Stimulated activated CD4-positive, alpha-beta T cell treated with anti-CD3 and anti-CD28 coated beads, Interleukin-1b, Interleukin-23, amount 100 ng/mL, for 48 hours (primary cell): Measurements from ENCODE around the gene ASAP2.
A peak's percentile ranks its signal among the peaks of the same experiment; 100 is the strongest.

Experiments
- DNase-seq: peaks from one replicate; pipeline ENCODE4 v3.0.0-alpha.2; 2020

ASAP2 gene

DNA sequence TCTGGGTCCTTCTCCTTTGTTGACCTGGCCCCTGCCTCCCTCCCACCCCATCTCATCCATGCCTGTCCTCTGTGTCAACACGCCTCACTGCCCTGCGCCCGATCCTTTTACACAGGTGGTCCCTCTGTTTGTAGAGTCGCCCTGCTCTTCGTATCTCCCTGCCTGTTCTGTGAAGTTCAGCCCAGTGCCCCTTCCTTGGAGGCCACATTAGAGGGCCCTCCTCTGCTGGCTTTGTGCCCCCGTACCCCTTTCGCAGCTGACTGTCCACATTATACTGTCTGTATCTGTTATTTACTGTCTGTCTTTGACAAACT, 25.5 kb downstream of the ASAP2 start:
- no peak for DNase-seq

DNA sequence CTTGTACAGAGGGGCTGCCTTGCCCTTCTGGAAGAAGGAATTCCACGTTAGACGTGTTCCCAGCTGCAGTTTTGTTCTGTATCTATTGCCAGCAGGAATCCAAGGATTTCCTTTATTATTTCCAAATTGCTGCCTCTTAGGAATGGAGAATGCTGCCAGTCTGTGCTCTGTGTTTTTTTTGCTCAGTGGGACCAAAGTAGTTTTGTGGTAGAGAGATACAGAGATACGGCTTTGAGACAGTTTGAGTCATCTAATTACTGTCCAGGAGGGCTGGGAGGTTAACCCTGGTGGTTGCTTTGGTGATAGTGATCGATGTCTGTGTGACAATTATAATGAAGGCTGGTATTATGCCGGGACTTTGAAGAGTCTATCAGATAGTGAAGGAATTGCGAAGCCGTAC, 26.3 kb downstream of the ASAP2 start:
- no peak for DNase-seq

DNA sequence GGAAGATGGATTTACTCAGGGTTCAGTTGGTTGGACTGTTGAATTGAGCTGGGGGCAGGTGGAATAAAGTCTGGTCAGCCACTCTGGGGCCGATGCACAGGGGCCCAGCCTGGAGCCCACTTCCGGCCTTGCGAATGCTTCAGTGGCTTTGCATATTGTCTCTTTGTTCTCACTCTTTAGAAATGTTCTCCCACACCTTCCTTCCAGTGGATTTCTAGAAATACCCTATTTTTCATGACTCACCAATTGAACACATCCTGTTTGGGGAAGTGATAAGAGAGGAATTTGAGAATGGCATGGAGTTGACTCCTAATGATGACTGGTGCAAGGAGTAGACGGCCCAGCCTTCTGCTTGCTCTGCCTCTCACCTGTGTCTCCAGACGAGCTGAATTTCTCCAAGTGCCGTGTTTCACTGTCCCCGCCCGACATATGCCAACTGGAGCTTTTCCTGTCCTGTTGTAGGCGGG, 28.1 kb downstream of the ASAP2 start:
- no peak for DNase-seq

DNA sequence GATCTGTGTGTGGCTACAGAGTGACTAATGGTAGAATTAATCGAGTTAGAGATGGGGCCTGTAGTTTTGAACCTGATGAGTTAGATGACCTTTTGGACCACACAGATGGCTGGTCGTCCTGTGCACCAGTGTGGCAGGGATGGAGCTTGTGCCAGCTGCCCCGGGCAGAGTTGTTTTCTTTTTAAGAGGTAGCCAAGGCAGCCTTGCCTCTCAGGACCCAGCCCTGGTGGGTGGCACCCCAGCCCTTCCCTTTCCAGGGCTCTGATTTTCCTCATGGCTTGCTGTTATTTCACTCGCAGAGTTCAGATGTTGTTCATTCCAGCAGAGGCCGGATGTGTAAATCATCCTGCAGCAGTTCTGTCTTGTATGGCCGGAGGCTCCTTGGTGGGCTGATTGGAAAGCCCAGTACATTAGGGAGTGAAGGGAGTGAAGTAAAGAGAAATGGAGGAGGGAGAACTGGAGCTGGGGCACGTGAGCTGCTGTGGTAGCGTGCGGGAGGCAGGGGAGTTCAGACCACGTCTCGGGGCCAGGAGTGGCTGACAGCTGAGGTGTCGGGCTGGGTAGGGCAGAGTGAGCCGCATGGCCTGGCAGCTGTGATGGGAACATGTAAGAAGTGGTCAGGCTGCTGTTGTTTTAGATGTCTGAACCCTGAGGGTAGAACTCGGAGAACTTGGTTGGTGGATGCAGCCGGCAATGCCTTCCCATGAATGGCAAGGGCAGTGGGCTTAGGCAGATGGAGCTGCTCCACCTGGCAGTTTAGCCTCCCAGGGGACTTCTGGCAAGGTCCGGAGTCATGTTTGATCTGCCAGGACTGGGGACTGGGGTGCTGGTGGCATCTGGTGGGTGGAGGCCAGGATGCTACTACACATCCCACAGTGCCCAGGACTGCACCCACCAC, 28.8 kb downstream of the ASAP2 start:
- DNase-seq, result no peak

DNA sequence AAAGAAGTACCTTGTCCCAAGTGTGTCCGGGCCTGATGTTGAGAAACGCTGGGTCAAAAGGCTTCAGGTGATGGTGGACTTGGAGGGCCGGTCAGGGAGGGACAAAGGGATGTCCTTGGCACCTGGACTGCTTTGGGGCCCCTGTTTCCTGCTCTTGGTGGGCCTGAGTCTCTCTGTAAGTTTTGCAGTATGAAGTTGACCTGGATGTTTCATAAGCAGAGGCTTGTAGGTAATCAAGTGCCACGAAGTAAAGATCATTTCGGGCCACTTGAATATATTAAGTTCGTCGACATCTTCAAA, 29.4 kb downstream of the ASAP2 start:
- no peak for DNase-seq

DNA sequence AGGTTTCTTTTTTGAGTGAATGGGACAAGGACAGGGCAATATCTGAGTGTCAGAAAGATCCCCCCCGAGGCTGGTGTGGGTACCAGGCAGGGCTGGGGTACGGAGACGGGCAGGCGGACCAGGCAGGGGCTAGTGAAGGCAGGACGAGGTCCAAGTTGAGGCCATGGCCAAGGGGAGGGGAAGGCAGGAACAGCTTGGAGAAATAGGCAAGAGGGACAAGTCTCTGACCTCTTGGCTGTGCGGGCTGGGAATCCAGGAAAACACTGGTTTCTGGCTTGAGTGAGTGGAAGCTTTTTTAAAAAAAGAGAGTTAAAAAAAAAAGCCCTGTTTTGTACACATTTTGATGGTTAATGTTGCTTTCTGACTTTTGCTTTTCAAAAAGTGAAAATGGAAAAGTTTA, 30.3 kb downstream of the ASAP2 start:
- DNase-seq, result no peak

DNA sequence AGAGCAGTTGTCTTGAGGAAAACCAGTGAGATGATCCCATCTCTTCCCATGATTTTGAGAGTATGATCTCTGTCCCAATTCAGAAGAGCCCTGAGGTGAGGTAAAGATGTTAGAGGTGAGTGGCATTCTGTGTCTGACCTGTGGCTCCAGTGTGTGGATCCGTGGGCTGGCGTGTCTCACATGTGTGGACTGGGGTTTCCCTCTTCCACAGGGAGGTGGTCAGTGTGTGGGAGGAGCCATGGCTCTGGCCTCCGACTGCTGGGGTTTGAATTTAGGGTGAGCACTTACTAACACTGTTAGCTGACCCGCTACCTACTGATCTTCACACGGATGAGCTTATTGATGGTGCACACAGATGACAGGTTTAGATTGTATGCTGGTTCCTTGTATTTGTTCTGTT, 31.2 kb downstream of the ASAP2 start:
- no peak for DNase-seq

DNA sequence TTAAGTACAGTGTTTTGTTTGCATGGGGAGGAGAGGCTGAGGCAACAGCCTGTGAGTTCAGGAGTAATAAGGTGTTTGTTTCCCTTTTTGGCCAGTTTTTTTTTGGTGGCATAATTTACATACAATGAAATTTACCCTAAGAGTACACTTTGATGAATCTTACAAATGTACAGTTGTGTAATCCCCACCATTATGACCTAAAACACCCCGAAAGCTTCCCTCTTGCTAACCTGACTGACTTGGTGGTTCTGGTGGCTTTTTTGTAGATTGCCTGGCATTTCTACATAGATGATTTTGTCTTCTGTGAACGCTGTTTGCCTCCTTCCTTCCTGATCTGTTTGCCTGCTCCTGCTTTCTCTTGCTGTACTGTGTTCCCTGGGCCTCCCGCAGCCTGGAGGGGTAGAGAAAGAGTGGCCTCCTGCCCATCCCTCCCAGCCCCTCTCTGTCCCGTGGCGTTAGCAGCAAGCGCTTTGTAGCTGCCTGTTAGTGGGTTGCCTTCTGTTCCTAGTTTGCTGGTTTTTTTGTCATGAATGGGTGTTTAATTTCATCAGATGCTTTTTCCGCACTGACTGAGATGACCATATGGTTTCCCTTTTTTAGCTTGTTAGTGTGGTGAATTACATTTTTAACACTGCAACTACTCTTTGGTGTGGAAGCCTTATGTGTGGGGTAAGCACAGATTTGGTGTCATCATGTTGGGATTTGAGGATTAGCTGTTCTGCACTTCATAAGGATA, 32.1 kb downstream of the ASAP2 start:
- DNase-seq, result no peak

DNA sequence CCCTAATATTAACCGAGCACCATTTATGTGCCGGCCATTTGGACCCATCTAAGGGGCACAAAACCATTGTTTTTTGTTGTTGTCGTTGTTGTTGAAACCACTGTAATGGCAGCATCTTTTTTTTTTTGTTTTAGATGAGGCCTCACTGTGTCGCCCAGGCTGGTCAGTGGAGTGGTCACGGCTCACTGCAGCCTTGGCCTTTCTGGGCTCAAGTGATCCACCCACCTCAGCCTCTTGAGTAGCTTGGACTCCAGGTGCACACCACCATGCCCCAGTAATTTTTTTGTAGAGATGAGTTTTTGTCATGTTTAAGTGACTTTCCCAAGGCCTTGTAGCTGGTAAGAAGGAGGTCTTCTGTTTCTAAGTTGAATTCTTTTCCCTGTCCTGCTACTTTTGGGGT, 33.0 kb downstream of the ASAP2 start:
- DNase-seq, result no peak

DNA sequence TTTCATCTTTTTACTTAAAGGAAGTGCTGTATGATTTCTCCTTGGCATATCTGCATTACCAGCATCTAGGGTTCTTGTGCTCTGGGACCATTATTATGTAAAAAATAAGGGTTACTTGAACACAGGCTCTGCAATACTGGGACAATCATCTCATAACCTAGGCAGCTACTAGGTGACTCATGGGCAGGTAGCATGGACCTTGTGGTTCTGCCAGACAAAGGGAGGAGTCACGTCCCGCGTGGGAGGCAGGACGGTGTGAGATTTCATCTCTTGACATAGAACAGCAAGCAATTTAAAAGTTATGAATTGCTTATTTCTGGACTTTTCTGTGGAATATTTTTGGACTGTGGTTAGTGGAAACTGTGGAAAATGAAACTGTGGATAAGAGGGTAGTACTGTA, 34.1 kb downstream of the ASAP2 start:
- DNase-seq, result peak; percentile 15

DNA sequence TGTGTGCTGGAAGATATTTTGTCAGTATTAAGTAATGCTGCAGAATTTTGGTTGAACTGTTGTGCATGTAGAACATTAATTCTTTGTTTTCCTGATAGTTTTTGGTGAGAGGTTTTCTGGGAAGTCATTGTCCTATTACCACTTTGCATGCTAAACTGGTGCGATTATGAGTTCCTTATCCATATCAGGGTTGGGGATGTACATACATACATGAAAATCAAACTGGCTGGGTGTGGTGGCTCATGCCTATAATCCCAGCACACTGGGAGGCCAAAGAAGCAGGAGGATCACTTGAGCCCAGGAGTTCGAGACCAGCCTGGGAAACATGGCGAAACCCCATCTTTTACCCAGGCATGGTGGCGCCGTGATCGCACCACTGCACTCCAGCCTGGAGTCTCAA, 34.6 kb downstream of the ASAP2 start:
- no peak for DNase-seq

DNA sequence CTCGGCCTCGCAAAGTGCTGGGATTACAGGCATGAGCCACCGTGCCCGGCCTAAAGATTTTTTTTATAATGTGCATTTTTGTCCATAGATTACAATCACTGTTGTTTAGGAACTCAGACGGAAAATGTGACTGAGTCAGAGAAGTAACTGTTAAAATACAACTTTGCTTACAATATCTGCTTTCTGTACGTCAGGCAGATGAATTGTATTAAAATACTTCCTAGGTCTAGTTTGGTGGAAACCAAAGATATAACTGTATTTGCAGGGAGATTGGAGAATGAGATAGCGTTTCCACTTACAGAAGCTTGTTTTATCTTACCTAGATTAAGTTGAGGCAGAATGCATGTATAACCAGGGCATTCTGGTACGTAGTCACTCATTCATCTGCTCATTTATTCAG, 36.7 kb downstream of the ASAP2 start:
- DNase-seq, result no peak

DNA sequence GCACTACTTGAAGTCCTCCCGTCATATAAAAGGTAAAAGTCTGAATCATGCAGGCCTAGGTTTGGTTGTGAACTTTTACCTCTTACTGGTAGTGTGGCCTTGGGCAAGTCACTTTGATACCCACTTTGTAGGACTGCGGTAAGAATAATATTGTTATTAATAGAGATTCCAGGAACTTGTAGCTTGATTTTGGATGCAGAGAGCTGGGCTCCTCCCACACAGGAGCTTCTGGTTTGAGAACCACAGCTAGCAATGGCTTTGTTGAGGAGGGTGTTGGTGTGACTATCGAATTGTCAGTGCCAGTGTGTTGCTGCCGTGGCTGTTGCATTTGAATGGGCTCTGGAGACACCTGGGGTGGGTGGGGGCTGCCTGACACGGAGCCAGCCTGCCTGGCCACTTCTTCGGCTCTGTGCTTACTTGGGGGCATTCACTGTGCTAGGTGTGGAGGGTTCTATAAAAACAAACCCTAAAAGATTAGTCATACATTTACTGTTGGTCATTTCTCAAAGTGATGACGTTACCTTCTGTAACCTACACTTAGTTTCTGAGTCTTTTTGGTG, 38.5 kb downstream of the ASAP2 start:
- no peak for DNase-seq

DNA sequence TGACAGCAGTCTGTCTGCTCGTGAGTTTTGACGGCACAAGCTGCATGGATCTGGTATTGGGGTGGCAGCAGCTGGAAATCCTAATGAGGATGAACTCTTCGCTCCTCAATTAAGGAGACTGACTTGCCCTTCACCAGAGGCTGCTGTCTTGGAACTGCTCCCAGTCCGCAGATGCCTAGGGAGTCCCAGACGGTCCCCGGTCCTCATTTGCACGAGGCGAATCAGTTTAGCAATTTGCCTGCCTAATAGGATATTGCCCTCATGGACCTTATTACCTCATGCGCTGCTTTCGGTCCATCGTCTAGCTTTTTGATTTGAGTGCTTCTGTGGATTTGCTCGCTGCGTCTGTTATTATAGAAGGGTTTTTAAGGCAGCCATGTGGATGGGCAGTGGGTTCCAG, 40.6 kb downstream of the ASAP2 start:
- no peak for DNase-seq

DNA sequence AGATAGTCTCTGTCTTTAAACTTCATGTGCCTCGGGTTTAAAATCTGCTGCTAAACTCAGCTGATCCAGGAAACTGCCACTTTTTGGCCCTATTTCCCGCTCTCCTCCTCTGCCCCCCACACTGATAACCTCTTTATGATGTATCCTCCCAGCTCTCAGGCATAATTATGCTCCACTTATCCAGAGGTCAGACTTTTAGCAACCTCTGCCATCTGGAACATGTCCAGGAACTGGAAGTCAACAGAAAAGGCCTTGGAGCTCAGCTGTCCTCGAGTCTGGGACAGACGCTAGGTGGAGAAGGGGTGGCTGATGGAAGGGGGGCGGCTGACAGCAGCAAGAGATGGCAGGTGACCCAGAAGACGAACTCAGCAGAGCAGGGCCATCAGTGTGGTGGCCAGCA, 41.2 kb downstream of the ASAP2 start:
- DNase-seq, result no peak

DNA sequence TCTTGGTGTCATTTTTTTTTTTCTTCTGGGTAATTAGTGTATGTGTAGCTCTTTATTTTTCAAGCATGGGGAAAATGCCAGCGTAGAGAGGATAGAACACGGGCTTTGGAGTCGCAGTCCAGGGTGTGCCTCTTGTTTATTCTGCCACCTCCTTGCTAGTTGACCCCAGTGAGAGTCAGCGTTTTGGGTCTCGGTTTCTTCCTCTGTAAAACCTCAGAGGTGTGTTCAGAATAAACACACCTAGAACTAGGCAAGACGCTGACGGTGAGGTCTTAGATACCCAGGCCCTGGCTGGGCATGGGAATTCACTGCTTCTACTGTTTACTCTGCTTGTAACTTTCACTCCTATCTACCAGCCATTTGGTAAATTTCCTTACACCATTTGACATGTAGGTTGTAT, 41.8 kb downstream of the ASAP2 start:
- no peak for DNase-seq

DNA sequence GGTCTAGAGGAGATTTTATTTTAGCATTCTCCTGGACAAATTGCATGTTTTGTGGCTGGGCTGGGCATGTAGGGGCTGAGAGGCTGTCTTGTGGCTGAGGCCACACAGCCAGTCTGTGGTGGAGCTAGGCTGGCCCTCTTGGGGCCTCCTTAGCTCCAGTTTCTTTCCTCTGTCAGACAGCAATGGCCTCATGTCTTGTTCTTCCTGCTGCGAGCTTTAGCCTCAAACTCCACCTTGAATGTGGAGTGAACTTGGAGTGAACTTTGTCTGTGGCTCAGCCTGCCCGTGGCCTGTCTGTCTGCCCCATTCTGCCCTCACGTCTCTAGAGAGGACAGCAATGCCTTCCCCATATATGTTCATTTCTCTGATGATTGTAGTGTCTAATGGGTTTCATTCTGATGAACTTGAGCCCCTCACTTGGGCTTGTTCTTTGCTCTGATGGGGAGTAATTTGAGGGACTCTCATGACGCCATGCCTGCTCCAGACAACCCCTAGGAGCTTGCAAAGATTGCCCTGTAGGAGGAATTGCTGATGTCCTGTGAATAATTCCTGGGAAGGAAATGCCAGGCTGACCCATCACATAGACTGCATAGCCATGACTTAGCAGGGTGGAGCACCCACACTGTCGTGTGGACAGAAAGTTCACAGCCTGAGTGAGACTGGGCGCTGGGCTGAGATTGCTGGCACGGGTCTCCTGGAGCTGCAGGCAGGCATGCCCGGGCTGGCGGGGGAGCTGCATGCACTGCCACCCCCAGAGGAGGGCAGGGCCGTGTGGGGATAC, 42.6 kb downstream of the ASAP2 start:
- no peak for DNase-seq

DNA sequence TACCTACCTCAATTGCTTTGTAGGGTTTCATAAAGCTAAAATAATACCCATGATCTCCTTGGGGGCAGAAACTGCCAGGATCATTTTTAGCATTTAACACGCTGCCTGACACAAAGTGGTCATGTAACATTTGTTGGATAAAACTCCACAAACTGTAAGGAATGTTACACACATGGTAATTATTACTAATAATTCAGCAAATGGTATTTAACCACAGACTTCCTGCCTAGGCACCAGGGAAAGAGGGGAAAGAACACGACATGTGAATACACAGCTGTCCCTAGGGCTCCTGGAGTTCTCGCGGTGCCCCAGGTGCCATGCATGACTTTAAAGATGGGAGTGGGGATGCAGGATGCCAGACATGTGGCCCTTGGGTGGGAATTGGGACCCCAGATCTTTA, 43.5 kb downstream of the ASAP2 start:
- DNase-seq, result no peak

DNA sequence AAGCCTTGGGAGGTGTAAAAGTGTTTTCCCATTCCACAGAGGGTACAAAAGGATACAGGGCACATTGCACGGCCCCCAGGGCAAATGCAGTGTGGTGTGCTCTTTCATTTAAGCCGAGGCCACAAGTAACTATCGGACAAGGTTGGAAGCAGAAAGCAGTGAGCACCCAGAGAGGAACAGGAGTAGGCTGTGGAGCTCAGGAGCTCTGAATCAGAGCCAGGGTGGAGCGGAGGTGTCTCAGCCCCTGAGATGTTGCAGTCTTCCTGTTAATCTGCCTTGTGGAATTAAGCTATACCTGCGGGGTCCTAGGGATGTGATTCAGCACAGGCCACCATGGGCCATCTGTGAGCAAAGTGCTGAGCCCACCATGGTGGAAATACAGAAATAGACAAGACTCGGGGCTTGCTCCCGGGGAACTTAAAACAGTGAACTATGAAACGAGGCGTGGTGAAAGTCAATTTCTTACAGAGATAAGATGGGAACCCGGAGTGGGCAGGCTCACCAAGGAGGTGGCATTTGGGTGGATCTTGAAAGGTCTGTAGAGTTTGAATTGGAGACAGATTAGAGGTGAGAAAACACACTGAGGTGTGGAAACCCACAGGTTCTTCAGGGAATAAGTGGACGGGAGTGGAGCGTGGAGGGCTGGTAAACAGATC, 44.0 kb downstream of the ASAP2 start:
- DNase-seq, result no peak

DNA sequence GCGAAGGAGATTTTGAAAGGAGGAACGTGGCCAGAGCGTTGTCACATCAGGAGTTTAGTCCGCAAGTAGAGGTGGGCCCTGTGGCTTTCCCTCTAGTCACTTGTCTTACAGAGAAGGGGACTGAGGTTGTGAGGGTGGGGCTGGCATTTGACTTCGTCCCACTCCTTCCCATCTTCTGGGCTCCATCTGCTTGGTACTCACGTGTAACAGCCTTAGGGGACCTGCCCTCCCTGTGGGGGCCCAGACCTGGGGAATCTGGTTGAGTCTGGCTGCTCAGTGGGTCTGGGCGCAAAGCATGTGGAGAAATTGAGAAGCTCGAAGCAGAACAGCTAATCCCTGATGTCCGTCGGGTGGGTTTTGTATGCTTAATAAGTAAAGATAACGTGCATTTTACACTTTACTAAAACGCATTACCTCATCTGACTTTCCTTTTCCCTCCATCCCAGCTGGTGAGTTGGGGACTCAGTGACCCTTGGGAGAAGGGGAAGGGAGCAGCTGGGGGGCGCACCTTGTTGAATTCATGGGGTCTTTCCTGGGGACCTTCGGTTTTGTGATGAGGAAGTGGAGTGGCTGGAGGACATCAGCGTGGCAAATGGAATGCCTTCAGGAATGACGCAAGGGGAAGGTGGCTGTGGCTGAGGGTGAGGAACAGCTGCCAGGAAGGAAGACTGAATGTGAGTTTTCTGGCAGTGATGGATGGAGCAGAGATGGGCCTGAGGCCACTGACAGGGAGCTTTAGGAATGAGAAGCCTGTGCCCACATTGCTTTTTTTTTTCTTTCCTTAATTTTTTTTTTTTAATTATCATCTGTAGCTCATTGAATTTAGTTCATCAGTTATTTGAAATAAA, 44.8 kb downstream of the ASAP2 start:
- DNase-seq, result no peak

DNA sequence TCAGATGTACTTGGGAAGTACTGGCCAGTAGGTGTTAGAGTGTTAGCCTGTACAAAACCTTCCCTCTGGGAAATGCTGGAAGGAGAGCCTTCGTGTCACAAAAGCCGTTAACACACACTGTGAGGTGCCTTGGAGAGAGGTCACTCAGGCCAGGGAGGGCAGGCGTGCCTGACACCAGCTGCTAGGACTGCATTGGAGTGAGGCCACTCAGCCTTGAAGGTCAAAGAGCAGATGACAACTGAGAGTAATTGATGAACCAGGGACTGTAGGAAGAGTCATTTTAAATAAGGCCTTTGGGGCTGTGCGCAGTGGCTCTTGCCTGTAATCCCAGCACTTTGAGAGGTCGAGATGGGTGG, 45.4 kb downstream of the ASAP2 start:
- DNase-seq, result no peak

DNA sequence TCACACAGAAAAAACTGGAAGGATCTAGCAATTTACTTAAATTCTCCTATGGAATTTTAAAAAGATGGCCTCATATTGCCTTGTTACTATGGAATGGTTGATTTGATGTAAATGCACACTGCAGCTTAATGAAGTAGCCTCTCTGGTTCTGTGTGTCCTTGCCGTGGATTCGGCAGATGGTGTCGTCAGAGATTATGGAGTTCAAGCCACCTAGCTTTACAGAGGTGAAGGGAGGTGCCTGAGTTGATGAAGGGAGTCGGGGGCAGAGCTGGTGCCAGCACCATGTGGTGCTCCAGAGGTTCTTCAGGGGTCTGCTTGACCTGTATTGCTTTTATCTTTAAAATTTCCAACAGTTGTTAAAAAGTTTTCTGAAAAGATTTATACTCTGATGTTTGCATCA, 48.8 kb downstream of the ASAP2 start:
- DNase-seq, result no peak
